Inflammatory macrophage (primary cell): ENCODE data around the gene CFLAR.

Experiments
- DNase-seq, 2 donors: peaks; one replicate each; pipeline ENCODE4 v3.0.0-alpha.2; 2020 to 2022

The CFLAR gene

GRCh38 chr2:201219328-201220096 is 103.5 kb downstream of the CFLAR start:
- no peak for DNase-seq

GRCh38 chr2:201220102-201220570 is 104.2 kb downstream of the CFLAR start:
- DNase-seq = no peak

GRCh38 chr2:201223089-201224073 is 107.4 kb downstream of the CFLAR start:
- no peak for DNase-seq
